HG03108 (cell line): ENCODE results near the gene RNF220.
"Not testable (repeated sequence)": the region's sequence is repeated elsewhere in the genome, so short reads cannot be mapped to it uniquely, and the experiment has no call there.

ENCODE experiments used
- ATAC-seq: cut with Tn5 transposase; IDR thresholded peaks from one replicate; pipeline ENCODE4 v1.9.1; 2021; ENCODE audit warnings: moderate library complexity; ENCODE audit not compliant: unreplicated experiment

Gene RNF220

DNA sequence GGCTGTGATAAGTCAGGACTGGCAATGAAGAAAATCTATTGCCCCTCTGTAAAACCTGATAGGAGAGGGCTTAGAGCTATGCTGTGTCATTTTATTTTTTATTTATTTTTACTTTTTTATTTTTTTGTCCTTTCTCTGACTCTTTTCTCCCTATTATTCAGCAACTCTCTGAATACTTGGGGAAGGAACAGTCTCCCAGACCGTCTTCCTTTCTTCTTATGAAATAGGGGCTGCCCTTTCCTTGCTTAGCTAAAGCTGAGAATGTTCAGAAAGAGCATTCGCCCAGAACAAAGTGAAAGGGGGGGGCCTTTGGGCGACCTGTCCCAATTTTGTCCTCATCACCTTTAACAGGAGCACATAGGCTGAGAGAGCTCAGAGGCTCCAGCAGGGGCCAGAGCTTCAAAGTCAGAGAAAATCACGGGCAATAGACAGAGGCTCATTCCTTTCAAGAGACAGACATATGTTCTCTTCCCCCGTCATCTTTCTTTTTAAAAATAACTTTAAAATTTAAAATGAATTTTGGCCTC, 80.9 kb downstream of the RNF220 start:
- no peak for ATAC-seq

DNA sequence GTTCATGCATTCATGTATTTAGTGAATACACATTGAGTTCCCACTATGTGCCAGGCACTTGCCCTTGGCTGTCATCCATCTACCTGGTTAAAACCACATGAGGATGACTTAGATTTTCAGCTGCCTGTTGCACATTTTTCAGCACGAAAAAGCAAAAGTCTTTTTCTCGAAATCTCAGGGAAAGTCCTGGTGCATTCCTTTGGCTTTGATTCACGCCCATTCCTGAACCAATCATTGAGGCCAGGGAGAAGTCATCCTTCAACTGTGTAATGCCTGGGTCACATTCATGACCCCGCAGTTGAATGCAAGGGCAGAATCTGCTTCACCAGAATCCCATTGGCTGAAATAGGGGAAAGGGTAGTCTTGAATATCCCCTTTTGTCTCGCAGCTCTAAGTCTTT, 84.4 kb downstream of the RNF220 start:
- no peak for ATAC-seq

DNA sequence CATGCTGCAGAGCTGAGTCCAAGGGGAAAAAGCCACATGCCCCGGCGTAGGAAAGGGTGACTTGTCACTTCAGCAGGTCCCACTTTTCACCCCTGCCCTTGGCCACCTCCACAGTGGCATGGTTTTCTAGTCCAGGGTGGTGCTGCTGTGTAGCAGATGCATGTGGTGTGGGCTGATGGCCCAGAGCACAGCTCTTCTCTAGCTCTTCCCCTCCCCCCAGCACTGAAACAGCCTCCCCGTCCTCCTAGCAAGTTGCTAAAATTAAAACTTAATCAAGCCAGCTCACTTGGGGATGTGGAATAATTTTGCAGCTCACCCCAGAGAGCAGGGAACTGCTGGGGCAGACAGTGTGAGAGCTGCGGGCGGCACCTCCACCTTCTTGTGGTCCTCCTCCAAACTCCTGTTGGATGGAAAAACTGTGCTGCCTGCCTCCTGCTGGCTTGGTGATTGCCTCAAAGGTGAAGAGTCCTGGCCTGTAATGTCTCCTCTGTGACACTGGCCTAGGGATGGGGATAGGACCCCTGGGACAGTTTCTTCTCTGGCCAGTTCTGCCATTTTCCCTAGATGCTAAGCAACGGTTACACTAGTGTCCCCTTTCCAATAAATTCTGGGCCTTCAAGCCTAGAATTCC, 91.6 kb downstream of the RNF220 start:
- no peak for ATAC-seq

DNA sequence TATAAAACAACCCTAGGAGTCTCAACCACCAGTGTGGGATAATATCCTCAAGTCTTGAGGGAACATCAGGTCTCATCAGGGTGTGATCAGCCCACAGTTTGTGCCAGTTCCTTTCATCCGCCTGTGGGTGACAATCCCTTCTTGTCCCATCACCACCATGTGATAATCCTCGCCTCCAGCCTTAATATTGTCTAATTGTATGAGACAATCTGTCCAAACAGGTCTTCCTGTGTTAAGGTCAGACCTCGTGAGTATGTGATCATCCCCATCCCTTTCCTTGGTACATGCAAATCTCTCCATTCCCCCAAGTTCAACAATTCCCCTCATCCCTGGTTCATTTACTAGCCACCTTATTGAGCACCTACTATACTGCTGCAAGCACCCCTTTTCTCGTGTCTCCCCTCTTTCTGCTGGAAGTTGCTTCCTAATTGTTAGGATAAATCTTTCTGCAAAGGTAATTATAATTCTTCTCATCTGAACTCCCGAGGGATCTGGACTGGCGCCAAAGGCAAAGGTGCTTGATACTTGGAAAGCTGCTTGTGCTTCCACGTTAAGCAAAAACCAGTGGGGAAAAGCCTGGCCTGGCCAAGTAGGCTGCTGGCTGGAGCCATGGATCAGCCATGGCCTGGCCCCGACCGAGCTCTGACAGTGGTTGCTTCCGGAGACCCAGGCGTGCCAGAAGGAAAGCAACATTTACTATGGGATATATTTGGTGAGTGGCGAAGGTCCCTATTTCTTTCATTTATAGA, 92.5 kb downstream of the RNF220 start:
- no peak for ATAC-seq

DNA sequence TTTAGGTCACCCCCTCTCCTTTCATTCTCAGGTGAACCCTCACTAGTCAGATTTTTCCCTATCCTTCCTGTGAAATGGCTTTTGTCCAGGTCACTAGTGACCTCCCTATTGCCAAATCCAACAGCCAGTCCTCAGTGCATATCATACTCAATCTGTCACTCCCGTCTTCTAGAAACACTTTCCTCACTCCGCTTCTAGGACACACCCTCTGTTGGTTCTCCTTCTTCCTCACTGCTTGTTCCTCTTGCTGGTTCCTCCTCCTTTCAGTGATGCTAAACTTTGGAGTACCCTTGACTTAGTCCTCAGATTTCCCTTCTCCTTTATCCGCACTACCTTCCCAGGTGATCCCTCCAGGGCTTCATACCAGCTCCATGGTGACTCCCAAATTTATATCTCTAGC, 94.3 kb downstream of the RNF220 start:
- ATAC-seq, result no peak

DNA sequence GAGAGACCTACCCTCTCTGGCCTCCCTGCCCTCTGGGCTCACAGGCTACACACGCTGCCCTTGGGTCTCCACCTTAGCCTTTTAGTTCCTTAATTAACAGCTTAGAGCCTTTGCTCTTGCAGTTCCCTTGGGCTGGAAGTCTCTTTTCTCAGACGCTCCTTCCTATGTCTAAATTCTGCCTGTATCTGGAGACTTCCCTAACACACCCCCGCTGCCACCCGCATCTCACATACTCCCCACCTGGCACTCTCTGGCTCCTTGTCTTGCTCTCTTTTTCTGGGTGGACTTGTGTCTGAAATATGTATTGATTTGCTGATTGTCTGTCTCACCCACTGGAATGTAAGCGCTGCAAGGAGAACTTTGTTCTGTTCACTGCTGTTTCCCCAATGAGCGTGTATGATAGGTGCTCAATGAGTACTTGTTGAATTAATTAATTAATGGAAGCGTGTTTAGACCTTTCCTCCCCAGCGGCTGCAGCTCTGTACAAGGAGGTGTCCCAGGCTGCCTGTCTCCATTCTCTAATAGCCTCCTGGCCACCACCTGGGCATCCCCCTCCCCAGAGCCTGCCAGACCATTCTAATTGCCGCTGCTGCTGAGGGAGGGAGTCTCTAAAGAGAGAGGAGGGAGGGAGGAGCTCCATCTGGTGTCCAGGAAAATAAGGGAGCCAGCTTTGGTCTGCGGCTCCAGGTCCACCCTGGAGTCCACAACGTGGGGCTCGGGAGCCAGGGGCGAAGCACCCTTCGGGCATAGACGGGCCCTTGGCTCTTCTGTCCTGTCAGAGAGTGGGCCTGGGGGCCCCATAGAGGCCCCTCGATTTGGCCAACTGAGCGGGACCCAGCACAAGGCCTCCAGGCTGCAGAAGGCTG, 95.4 kb downstream of the RNF220 start:
- ATAC-seq, result no peak

DNA sequence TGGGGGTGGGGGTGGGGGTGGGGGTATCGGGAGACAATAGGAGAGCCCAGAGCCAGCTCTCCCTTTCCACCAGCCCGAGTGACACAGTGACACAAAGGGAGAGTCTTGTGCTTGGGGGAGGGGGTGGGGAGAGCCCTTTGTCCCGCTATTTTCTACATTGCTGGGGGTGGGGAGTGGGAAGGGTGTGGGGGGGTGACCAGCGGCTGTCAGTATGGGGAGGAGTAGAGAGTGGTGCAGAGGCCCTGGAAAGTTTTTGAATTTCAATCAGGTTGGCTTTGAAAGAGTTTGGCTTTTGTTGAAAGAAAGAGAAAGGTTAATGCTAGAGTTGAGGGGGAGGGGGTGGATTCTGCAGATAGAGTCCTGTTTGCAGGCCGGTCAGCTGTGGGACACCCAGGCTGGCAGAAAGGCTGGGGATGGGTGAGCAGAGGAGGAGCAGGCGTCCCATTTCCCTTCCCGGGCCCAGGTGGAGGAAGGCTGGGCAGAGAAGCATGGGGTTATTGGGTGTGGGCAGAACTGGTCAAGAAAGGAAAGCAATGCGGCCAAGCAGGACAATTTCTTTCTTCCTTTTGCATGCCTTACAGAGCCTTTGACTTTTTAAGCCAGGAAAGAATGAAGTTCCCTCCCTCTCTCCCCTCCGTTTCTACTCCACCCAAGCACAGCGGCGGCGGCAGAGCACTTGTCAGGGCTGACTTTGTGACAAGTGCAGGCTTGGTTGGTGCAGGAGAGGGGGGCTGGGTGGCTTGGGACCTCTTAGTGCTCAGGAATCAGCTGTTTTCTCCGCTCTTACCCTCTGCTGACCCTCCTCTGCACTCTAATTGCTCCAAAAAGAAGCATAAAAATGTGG, 96.2 kb downstream of the RNF220 start:
- no peak for ATAC-seq

DNA sequence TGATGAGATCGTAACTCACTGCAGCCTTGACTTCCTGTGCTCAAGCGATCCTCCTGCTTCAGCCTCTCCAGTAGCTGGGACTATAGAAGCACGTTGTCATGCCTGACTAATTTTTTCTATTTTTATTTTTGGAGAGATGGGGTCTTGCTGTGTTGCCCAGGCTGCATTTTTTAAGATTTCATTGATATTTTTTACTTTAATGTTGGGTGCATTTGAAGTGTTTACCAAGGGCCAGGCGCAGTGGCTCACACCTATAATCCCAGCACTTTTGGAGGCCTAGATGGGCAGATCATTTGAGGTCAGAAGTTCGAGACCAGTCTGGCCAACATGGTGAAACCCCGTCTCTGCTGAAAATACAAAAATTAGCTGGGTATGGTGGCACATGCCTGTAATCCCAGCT, 97.8 kb downstream of the RNF220 start:
- not testable (repeated sequence) for ATAC-seq

DNA sequence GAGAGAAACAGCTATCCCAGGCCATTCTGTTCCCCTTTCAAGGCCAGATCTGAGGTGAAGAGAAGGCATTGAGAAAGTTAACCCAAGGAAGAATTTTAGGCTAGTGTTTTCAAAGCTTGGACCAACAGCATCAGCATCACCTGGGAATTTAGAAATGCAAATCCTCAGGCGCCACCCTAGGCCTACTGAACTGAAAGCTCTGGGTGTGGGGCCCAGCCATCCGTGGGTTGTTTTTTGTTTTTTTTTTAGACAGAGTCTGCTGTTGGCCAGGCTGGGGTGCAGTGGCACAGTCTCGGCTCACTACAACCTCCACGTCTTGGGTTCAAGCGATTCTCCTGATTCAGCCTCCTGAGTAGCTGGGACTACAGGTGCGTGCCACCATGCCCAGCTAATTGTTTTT, 98.6 kb downstream of the RNF220 start:
- ATAC-seq, result no peak

DNA sequence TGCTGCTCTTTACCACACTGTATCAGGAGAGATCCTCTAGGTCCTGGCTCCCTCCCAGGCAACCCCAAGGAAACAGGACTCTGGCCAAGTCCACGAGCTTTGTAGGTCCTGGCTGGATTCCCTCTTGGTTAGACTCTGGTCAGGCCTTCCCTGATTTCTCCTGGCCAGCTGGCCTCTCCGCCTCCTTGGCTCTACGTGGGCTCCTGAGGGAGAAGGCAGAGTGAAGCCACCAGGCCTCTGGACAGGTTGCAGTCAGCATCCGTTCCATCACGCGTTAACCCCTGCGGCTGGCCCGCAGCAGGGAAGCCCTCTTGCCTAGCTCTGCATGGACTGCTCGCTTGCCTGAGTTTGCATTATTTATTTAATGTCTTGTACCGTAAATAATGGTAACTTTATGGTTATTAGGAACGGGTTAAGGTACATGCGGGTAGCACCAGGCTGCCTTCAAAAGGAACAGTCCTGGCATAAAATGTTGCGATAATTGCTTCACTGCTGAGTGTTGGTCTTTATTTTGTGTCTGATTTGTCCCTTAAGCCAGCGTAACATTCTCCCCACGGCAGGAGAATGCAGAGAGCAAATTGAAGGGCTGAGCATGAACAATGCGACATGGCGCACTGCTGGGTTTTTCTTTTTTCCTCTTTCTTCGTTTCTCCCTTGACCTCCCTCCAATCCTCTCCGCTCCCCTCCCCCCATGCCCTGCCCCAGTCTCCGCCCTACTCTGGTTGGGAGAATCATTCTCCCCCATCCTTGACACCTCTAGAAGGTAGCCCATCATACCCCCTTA, 100.3 kb downstream of the RNF220 start:
- no peak for ATAC-seq

DNA sequence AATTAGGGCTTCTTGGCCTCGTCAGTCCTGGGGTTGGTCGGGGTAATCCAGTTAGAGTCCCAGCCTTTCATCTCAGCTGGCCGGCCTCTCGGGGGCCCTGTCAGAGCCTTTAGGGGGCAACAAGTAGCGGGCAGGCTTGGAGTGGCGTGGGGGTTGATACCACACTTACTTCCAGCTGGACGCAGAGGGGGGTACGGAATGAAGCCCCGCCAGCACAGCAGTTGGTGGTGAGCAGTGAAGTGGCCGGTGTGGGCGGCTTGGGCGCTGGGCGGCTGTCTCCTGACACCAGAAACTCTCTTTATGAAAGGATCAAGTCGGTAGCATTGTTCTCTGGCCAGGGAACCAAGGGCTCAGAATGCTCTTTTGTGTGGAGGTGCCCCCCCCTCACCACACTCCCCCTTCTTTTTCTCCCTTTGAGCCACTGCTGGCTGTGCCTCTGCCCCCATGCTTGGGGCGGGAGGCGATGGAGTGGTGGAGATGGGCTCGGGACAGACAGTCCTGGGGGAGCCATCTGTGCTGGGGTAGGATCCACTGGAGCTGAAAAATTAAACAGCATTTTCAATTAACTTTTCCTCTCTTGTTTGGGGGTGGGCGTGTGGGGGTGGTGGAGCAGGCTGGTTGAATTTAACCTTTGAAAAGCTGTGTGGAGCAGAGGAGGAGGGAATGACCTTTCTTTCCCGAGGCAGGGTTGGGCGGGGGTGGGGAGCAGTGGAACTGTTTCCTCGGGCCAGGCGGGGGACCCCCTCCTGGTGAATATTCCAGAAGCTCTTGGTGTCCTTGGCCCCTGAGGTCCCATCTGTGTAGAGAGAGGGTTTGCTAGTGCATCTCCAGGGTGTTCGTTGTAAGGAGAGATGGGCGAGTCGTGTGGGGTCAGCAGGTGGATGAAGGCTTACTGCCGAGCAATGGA, 102.7 kb downstream of the RNF220 start:
- no peak for ATAC-seq

DNA sequence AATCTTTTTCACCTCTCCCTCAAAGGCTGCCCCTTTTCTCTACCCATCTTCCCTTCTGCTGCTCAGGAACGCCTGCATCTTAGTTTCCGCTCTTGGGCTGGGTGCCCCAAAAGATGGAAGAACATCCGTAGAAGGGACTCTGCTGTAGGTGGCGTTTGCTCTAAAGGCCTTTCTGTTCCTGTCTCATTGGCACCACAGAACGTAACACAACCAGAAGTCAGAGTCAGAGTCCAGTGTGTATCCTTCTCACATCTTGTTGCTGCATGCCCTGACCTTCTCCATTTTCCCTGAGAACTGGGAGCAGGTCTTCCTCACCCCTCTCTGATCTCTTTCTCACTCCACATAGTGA, 103.3 kb downstream of the RNF220 start:
- no peak for ATAC-seq

DNA sequence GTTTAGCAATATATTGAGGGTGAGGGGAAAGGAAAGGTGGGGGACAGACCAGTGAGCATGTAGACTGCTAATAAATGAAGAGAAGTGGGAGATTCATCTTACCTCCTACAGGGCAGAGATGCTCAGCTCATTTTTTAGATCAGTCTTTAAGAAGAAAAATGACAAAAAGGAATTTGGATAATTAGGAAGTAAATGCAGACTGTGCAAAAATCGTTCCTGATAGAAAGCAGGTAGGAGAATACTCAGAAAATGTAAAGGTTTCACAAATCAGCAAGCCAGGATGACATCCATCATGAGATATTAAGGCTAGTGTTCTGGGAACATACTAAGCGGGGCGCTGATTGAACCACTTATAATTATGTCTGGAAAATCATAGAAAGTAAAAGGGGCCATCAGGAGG, 106.3 kb downstream of the RNF220 start:
- ATAC-seq, result no peak

DNA sequence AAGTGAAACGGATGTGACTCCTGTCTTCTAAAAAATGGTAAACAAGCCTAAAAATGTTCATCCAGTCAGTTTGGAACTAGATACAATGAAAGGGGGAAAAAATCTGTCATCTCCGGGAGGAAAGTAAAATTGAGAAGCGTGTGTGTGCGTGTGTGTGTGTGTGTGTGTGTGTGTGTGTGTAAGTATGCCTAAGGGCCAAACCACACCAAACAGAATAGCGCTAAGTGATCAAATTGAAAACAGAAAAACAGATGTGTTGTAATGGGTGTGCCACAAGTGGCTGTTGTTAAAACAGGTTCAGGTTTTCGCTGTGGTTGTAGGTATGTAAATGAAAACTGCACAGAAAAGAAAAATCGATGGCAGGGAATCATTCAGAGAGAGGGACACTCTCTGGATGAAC, 106.7 kb downstream of the RNF220 start:
- ATAC-seq, result no peak

DNA sequence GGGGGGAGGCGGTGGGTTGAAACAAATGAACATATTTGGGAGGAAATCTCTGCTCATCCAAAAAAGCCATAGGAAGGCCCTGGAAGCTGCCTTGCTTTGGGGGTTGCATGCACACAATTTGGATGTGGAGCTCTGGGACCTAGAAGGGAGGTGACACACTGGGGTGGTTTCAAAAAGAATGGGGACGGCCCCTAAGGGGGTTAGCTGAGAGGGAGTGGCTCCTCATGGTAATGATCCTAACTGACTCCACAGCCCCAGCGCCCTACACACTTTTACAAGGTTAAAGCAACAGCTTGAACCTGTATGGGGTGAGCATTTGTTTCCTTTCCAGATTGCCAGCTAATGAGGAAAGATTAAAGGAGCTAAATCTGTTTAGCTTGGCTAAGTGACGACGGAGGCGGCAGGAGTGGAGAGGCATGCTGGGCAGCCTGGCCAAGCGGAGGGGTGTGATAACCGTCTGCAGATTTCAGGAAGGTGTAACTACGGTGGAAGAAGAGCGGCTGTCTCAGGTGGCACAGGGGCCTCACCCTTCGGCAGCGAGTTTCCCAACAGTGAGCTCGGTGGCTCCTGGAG, 107.3 kb downstream of the RNF220 start:
- ATAC-seq, result no peak

DNA sequence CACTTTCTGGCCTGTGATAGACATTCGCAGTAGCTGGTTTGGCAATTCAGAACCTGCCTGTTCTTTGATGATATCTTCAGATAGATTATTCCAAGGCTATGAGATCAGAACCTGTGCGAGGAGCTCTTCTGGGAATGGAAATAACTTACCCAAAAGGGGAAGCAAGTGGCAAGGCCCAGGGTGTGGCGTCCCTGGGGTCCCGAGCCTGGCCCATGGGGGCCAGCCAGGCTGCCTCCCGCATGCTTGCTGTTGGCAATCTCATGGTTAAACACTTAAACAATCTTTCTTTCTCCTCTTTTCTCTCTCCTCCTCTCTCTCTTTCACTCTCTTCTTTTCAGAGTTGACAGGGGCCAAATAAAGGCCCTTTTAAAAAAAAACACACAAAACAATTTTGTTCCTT, 108.1 kb downstream of the RNF220 start:
- ATAC-seq, result no peak

DNA sequence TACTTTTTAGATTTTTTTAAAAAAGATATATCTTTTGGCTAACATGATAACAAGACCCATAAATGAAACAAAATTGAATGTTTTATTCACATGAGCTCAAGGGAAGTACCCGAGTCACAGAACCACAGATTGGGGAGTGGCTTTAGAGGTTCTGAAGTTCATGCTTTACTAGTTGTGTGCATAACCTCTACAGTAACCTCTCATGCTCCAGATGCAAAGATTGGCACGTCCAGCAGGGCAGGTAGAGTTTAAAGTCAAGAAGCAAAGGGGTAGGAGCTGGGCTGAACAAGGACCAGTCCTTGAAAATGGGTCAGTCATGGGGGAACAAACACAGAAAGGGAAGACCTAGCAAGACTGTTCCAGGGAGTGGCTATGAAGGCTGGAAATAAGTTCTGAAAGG, 109.6 kb downstream of the RNF220 start:
- no peak for ATAC-seq

DNA sequence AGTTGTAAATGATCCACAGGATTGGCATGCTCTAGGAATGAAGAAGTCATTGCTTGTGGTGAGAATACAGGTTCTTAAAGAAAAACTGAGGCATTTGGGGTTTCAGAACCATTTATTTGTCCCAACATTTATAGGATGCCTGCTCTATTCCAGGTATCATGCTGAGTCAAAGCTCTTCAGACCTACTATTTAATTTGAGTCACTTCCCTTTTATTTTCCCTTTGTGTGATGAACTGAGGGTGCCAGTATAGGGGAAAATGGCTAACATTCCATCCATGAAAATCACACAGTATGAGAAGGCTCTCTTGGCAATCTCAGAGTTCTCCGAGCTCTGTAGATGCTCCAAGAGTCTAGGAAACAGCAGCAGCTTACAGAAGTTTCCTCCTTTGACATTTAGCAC, 110.4 kb downstream of the RNF220 start:
- ATAC-seq, result no peak
